Stimulated activated CD4-positive, alpha-beta T cell treated with anti-CD3 and anti-CD28 coated beads, Interleukin-4, amount 100 ng/mL, for 48 hours (primary cell): Measurements from ENCODE around the gene LDLRAD4.
"Not testable (repeated sequence)": the region's sequence is repeated elsewhere in the genome, so short reads cannot be mapped to it uniquely, and the experiment has no call there.

ENCODE experiments used
- DNase-seq, 2 donors: peaks; one replicate each; pipeline ENCODE4 v3.0.0-alpha.2; 2020; ENCODE audit warnings: low read depth in 2 of 2

Gene LDLRAD4

DNA sequence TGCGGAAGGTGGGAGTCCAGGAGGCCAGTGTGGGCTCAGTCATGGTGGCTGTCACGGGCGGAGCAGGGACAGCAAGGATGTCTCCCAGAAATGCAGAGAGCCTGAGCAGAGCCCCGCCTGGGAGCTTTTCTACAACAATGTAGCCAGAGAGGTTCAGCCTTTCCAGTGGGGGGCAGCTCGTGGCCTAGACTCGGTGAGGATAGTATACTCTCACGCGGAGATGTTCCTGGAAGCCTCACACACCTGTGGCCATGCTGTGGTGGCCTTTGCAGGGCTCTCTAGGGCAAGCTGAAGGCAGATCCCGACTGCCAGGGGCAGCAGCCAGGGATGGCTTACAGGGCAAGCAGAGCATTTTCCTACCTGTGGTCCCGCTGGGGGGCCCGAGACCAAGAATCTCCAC lies 244.1 kb downstream of the LDLRAD4 start:
- DNase-seq, result no peak

GRCh38 chr18:13463526-13464210 lies 245.1 kb downstream of the LDLRAD4 start:
- no peak for DNase-seq

DNA sequence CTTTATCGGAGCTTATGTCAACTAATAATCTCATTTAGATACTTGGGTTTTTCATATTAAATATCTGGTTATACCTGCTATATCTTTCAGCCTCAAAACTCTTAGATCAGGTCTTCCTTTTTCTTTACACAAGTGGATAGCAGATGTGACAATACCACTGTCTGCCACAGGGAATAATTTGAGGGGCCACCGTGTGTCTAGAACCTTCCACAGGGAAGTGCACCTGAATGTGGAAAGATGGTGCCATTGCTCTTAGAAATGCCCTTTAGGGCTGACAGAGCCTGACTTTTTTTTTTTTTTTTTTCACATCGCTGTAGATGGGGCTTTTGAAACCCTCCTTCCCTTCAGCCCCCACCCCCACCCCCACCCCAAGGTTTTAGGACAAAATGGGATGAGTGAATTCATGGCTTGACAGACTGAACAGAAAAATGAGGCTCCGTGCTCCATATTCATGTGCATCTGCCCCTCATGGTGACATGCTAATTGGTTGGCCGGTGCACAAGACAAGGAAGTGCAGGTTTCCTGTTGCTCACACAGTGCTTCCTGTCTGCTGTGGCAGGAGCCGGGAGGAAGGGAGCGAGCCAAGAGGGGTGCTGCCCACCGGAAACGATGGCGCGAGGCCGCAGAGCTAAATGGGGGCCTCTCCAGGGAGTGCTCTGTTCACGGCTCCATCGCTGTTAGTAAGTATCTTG lies 246.0 kb downstream of the LDLRAD4 start:
- peak; percentile 40 to 59 for DNase-seq

GRCh38 chr18:13465124-13465446 lies 246.5 kb downstream of the LDLRAD4 start:
- no peak for DNase-seq

DNA sequence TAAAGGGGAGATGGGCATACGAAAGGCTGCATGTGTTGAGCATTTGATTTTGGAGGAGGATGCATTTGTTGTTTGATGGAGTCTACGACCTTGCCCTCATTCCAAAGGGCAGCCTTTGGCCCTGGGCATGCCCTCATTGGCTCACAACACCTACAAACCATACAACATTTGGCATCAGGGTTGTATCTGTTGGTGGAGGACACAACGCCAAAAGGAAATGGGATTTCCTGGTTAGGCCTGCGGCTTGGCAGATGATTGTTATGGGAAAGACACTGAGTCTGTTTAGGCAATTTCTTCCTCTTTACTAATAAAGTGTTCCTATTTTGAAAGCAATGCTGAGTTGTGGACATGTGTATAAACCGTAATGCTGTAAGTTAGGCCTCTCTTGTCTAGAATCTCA lies 246.9 kb downstream of the LDLRAD4 start:
- DNase-seq, result no peak

DNA sequence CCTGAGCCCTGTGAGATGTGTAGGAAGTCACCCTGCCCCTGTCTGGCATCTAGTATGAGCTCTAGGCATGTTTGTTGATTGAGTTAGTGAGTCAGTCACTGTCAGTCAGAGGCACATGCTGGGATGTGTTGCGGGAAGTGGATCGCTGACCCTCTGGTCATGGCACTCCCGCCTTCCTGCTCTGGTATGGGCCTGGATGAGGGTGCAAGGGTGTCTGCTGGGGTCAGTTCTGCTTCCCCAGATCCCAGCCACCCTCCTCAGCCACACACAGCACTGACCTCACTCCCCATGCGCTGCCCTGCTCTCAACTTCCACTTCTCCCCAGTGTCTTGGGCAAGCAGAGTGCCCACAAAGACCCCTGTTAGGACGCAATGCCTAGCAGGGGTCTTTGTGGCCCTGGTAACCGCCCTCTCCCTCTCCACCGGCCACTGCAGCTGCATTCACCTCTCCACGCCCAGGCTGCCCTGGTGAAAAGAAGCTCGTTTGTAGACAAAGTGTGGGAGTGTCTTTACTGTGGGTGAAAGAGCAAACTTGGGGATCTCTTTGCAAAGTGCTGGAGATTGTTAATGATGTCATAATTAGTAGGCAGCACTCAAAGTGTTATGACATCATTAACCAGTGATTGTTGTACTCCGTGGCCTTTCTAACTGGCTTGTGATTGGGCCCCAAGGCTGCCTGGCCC lies 252.1 kb downstream of the LDLRAD4 start:
- DNase-seq, result no peak

- no peak for DNase-seq
These were observed 252.8 kb downstream of the LDLRAD4 start for GRCh38 chr18:13471198-13471845.

GRCh38 chr18:13471971-13472628 lies 253.5 kb downstream of the LDLRAD4 start:
- DNase-seq, result no peak

DNA sequence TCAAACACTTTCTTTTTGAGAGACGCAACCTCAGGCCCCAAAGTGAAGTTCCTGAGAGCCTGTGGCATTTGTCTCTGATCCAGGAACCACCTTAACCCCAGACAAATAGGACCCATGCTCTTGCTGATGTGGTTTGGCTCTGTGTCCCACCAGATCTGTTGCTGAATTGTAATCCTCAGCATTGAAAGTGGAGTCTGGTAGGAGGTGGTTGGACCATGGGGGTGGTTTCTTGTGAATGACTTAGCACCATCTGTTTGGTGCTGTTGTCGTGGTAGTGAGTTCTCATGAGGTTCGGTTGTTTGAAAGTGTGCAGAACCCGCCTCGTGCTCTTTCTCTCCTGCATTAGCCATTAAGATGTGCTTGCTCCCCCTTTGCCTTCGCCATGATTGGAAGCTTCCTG lies 255.2 kb downstream of the LDLRAD4 start:
- no peak for DNase-seq

GRCh38 chr18:13474336-13474735 lies 255.8 kb downstream of the LDLRAD4 start:
- no peak for DNase-seq

- DNase-seq, result no peak
These were observed 256.5 kb downstream of the LDLRAD4 start for GRCh38 chr18:13474907-13475545.

GRCh38 chr18:13476312-13476711 lies 257.8 kb downstream of the LDLRAD4 start:
- not testable (repeated sequence) for DNase-seq

GRCh38 chr18:13477147-13477683 lies 258.7 kb downstream of the LDLRAD4 start:
- no peak for DNase-seq

DNA sequence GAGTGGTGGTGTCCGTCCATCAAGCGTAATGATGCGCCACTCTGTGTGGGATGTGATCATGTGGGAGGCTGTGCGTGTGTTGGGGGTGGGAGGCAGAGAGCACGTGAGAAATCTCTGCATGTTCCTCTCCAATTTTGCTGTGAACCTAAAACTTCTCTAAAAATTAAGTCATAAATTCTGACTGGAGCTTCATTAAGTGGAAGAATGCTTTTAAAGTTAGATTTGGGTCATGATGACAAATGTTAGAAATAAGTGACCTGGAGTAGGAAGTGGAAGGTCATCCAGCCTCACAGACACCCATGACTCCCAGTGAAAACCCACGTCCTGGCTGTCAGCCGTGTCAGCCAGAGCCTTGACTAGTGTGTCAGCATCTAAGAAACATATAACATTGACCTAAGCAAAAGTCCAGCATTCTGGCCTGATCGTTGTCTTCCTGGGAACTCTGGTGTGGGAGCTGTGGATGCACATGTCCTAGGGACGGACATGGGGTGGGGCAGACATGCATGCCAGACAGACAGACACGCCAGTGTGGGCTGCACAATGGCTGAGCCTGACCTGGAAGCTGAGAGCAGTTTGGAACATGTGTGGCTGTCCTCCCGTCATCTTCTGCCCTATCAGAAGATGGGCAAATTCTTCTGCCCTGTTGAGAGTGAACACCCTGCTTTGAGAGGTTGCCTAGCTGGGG lies 262.2 kb downstream of the LDLRAD4 start:
- no peak for DNase-seq

DNA sequence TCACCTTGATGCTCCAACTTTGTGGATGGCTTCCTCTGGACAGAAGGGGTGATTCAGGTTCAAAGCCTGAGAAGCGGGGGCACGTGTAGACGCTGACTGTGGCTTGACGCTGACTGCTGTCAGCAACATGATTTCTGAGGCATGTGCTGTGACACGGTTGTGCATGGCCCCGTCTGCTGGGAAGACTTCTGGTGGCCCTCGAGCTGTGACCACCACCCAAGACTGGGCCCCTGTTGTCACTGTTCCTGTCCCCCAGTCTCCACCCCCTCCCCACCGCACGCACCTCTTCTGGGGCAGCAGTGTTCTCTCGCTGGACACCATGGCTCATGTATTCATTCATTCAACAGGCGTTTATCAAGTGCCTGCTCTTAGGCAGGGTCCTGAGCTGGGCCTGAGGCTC lies 262.8 kb downstream of the LDLRAD4 start:
- no peak for DNase-seq

- DNase-seq, result no peak
These were observed 263.5 kb downstream of the LDLRAD4 start for GRCh38 chr18:13481820-13482617.

GRCh38 chr18:13482618-13482945 lies 264.0 kb downstream of the LDLRAD4 start:
- no peak for DNase-seq

DNA sequence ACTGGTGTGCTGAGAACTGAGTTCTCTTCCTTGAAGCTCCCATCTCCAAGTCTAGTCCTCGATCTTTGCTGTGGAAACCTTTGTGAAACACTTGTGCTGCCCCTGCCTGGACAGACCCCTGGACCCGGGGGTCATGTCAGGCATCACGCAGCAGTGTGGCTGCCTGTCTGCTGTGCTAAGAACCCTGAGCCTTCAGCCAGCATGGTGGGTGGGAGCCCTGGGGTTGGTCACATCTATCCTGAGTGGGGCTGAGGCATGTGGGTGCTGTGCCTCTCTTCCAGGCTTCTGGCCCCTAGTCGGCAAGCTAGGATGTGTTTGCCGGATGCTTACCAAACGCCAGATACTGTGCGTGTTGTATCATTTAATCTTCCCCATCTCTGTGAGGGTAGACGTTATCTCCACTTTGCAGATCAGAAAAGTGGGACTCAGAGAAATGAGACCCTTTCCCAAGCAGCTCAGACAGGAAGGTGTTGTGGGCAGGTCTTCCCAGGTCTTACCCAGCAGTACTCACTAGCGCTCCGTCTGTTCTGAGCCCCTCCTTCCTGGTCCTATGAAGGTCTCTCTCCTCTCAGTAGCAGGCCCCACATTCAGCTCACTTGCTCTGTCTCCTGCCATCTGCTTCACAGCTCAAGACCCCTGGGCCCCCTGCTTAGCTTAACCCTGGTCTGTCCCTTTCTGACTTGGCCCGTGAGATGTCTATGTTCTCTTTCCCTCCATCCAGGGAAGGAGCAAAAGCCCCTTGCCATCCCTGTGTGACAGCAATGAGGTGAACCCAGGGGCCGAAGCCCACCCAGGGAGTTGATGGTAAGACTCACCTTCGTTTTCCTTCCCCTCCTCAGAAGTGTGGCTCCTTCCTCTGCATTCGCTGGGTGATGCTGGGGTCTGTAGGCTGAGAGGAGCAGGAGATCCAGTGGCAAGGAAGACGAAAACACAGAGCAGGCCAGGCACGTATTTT lies 265.0 kb downstream of the LDLRAD4 start:
- DNase-seq, result no peak

DNA sequence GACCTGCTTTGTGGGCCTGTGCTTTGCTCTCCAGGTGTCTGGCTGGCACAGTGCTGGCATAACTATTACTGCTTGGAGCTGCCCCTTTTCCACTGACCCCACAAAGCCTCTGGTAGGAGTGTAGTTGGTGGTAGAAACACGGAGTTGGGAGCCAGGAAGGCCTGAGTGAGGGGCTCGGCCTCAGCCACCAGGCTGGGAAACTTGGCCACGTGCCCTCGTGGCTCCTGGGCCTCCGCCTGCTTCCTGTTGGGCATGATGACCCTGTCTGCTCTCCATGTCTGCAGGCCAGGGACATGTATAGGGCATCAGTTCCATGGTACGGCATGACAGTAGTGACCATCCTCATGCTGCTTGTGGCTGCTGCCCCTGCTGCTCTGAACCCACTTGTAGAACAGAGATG lies 266.6 kb downstream of the LDLRAD4 start:
- no peak for DNase-seq
